GM20431 (cell line): ENCODE data around the gene MCEE.
"Not testable (repeated sequence)": the region's sequence is repeated elsewhere in the genome, so short reads cannot be mapped to it uniquely, and the experiment has no call there.

Experiments used
- in situ Hi-C: fragments of 300-500 bp; cut with MseI, MboI; formaldehyde crosslinking; loops from one replicate; pipeline ENCODE4 v1.15.0; 2020; ENCODE audit warnings: low sequenced_read_pairs; ENCODE audit not compliant: unreplicated experiment

The MCEE gene

DNA sequence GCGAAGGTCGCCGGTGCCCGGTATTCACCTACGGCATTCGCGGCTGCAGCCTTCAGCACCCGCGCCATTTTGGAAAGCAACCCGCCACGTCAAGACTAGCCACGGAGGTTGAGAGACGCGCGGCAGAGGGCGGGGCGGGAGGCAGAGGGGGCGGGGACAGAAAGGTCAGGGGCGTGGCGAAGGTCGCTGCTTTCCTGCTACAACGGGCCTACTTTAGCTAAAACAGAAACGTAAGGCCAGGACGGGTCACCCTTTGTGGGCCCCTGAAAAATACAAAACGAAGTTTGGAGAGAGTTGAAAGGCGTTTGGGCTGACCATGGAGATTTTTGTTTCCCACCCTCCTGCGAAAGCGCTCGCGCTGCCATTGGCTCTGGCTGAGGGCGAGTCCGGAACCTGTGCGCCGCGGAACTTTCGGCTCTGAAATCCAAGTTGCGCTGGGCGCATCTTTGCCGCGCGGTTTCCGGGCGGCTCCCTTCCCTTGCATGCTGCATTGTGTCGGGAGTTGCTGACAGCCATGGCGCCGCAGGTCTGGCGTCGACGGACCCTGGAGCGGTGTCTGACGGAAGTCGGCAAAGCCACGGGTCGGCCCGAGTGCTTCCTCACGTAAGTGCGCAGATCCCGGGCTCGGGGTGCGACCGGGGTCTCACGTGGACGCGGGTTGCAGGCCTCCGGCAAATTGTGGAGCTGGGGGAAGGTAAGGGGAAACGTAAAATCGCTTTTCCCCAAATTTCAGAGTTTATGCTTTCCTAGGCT lies at the start of gene MCEE, which contains the start of gene MPHOSPH10:
MCEE (minus strand) TSS at position 78 of the 753 bp plus-strand sequence; CDS start at position 68, 10 bp downstream.
MPHOSPH10 (plus strand) TSS at position 483 of the 753 bp plus-strand sequence; CDS start at position 515, 32 bp downstream.
- in situ Hi-C loops: no loop called here

DNA sequence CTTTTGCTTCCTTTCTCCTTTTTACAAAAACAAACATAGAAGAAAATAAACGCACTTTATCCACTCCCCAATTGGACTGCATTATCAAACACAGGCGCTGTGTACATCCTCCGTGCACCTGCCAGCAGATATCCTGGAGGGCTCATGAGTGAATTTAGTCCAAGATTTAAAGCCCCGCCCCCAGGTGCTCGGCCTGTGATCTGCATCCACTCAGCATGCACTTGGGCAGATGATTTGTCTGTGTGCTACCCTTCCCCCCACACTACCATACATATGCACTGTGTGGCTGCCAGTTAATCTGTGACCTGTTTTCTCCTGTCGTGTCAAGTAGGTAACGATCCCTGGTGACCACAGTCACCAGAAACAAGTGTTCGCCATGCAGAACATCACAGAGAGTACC lies 48.8 kb upstream of the MCEE start:
- in situ Hi-C loops: not testable (repeated sequence)

DNA sequence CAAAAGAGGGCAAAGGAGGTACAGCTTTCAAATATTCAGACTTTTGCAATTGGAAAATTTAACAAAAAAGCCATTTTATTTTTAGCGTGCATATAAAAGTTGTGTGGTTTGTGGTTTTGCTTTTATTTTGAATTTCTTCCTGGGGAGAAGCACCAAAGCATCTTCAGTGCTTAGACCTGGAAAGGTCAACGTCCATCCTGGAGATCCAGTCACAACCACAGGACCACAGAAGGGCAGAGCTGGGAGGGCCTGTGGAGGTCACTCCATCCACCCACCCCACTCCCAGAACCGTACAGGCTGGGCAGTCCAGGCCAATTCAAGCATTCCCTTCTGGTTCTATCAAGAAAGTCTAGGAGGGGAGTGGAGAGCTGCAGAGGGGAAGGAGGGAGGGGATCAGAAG lies 44.2 kb upstream of the MCEE start:
- in situ Hi-C loops: no loop called here

DNA sequence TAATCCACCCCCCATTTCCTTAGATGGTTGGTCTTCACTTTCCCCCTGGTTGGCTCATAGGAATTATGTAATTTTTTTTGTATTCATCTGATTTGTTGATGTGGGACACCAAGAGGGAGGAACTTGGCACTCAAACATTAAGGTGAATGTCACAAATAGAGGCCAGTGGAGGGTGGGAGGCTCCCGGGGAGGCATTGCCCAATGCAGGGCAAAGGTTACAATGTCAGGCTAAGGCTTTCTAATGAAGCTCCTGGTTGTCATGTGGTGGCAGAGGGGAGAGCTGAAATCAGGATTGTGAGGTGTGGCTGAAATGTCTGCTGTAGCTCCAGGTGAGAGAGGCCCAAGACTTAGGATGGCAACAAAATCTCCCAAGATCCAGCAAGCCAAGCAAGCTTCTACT lies 43.1 kb upstream of the MCEE start:
- in situ Hi-C loops: no loop called here

DNA sequence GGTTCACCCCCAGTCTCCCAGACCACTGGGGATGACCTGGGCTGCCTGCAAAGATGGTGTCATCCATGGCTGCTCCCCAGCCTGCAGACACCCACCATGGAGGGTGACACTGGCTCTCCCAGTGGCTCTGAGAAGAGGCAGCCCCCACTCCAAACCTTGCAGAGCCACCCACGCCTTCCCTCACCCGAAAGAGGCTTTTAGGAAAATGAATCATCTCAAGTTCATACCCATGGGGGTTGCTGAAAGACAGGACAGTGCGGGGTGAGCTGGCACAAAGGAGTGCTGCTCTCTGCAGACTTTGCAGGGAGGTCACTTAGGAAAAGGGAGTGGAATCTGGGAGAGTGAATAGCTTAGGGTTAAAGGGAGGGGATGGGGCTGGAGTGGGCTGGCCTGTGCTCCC lies 36.8 kb upstream of the MCEE start:
- in situ Hi-C loops: no loop called here

DNA sequence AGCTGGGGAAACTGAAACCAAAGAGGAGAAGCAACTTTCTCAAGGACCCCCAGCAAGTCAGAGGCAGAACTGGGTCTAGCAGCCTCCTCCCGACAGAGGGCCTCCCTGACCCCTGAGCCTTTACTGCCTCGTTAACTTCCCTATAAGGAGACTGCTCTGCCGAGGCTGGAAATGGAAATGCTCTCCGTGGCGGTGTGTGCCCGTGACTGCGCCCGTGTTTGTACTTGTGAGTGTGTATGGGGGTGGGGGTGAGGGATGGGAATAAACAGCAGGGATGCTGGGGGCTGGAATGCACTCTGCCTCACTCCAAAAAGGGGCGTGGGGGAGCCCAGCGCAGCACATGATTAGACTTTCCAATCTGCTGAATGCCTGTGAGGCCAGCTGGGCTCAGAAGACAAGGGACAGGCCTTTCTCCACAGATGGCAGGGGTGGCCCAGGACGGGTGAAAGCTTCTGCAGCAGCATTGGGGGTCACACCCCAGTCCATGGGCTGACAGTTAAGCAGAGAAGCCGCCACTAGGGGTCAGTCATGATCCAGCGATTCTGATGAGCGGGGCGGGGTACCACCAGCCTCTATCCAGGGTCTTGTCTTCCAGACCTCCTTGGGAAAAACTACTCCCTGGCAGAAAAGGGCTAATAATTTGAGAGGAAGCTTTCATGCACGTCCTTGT lies 27.2 kb upstream of the MCEE start:
- in situ Hi-C loops: no loop called here

DNA sequence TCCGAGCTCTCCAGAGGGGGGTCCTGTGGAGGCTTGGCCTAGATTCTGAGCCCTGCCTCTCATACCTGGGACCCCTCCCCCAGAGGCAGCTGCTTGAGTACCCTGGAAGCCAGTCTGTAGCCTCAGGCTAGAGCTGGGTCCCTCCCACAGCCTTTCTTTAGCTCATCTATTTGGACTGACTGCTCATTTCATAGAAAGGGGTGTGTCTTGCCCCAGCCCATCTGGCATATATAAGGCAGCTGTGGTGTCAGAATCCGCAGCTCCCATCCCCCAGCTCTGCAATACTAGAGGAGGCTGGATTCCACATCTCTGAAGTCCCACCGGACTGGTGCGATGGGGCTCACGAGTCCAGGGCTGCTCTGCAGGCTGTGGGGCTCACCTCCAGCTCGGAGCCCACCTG lies 26.5 kb upstream of the MCEE start:
- in situ Hi-C loops: no loop called here

DNA sequence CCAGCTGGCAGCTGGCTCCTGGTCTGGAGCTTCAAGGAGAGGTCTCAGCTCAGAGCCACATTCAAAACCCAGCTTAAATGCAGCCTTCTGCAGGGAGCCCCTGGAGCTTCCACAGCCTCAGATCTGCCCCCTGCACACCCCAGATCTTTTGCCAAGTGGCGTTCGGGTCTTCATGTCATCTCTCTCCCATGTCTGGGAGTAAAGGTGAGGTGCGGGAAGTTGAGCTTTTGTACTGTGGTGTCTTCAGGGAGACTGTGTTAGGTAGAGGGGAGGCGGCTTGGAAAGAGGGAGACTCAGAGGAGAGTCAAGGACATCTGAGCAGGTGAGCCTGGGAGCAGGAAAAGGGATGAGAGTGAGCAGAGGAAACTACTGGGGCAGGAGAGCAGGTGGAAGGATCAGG lies 25.8 kb upstream of the MCEE start:
- in situ Hi-C loops: no loop called here

DNA sequence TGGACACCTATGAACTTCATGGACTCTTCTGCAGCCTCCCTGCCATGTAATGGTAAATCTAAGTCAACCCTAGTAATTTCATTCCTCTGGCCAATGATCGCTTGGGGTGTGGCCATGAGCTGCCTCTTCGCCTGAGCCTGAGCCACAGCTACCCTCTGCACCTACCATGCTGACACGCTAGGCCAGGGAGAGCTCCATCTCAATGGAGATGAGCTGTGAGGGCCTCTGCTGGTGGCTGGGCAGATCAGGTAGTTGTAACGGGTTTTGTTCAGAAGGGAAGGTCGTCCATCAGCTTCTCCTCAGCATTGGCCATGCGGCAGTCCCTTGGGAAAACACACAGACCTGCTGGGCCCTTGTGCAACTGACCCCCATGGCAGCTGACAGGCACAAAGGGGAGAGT lies 24.8 kb upstream of the MCEE start:
- in situ Hi-C loops: no loop called here

DNA sequence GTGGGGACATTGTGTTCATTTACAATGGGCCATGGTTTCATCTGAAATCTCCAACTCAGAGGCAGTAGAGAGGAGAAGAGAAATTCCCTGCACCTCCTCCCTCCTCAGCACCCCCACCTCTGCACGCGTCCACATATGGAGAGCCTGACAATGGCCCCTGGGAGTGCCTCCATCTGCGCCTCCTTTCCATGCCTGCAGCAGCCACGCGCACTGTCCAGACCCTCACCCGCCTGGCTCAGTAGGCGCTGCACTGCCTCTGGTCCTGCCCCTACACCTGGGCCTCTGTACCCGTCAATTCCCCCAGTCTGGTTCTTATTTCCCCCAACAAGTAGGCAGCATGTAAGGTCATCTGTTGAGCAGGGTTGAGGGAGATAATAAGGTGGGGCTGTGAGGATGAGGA lies 24.2 kb upstream of the MCEE start:
- in situ Hi-C loops: no loop called here

DNA sequence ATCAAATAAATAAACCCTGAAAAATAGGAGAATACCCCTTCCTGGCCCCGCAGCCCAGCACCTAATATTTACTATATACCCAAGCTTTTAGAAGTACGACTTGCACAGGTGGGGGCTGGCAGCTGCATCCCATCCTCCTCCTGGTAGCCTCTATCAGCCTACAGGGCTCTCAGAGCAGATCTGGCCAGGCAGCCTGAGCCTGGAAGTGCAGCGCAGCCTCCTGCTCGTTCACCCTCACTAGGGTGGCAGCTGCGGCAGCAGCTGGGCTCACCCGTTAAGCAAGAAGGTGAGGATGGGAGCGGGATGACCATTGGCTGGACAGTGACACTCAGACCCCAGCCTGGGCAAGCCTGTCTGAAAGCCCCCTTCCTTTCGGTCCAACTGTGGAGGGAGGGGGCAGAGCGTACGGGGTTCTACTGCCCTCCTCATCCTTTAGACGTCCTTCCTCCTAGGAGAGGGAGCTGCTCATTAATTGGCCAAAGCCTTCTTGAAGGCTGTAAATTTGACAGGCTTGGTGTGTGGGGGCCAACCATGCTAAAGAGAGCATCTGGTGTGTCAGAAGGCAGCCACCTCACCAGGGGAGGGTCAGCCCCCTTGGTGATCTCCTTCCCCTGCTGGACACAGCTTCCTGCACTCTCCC lies 23.7 kb upstream of the MCEE start:
- in situ Hi-C loops: no loop called here

DNA sequence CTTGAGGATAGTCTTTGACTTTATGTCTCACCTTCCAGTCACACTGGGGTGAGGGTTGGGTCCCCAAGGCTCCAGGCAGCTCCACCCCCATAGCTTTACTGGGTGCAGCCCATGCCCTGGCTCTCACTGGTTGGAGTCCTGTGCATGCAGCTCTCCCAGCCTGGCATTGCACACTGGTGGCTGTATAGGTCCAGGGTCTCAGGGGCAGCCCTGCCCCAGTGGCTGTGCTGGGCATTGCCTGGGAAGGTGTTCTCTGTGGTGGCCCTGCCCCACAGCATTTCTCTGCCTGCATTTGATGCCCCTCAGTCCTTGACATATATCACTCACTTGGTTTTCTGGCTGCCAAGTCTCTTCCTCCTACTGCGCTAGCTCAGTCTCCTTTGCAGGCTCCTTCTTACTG lies 21.6 kb upstream of the MCEE start:
- in situ Hi-C loops: no loop called here

DNA sequence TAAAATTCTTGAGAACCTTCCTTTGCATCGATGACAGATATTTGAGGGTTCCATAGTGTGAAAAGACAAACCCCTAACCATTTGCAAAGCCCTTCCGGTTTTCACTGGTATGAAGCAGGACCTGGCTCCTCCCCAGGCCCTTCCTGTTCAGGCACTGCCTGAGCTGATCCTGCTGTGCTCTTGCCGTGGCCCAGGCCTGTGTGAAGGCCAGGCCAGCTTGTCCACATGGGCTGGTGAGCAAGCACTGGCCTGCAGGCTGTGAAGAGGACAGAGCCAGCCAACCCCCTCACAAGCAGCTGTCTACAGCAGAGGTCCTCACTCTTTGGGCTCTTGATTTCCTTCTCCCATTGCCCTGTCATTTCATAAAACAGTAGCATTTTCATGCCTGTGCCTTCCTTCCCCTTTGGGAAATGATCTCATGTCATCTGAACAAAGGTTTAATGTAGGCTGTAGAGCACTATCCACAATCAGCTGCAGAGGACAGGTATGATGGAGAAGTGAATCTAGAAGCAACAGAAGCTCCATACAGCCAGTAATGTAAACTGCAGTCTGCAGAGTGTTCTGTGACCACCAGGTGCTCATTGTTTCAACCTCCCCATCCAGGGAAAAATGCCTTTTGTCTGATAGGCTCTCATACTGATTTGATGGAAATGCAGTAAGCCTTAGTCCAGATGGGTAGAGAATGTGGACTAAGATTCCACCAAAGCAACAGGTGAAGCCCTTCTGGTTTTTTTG lies 20.2 kb upstream of the MCEE start:
- in situ Hi-C loops: no loop called here

DNA sequence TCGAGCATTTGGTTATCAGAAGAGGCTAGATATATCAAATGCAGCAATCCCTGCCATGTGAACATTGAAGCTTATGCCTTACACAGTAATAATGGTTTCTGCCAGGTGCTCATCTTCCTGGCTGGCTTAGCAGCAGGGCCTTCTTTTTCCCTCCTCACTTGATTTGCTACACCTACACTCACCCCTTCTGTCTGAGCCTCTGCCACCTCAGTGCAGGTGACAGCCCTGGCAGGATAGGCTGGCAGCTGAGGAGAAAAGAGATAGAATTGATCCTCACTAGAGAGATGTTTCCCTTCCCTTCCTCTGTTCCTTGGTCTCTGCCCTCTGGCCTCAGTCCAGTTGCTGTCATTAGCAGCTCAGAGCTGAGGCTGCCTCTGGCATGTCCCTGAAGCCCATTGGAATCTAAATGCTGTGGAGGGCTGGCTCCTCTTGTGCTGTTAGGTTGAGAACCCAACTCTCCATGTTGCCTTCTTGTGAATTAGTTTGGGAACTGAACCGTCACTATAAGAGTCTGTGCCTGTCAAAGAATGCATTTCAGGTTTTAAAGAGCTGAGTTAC lies 18.6 kb upstream of the MCEE start:
- in situ Hi-C loops: no loop called here

DNA sequence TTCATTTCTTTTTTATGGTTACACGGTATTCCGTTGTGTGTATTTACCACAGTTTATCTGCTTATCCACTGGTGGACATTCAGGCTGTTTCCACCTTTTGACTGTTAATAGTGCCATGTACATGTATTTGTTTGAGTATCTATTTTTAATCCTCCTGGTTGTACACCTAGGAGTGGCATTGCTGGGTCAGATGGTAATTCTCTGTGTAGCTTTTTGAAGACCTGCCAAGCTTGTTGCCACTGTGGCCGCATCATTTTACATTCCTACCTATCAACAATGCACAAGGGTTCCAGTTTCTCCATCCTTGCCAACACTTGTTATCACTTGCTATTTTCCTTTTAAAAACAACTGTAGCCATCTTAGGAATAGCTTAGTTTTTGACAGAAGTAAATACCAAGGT lies 13.8 kb upstream of the MCEE start:
- in situ Hi-C loops: no loop called here

DNA sequence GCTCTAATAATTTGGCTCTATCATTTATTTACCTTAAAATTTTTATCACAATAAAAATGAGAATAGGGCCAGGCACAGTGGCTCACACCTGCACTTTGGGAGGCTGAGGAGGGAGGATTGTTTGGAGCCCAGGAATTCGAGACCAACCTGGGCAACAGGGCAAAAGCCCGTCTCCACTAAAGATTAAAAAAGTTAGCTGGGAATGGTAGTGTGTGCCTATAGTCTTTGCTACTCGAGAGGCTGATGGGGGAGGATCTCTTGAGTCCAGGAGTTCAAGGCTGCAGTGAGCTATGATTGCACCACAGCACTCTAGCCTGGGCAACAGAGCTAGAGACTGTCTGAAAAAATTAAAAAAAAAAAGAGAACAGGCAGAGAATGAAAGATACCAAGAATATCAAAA lies 6.1 kb upstream of the MCEE start:
- in situ Hi-C loops: no loop called here

DNA sequence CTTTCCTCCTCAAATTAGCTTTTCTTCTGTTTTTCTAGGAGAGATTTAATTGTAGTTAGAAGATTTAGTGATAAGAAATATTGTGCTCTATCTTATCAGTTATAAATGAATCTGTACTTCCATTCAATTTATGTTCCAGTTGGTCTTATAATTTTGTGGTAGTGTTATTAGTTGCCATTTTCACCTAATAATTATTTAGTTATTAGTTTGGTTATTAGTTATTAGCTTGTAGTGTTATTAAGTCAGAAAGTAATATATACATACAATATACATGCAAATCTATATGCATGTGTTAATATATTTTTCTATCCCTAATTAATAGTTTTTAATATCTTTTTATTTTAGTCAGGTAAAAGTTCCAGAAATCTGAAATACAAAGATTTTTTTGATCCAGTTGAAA lies 3.6 kb upstream of the MCEE start:
- in situ Hi-C loops: no loop called here

DNA sequence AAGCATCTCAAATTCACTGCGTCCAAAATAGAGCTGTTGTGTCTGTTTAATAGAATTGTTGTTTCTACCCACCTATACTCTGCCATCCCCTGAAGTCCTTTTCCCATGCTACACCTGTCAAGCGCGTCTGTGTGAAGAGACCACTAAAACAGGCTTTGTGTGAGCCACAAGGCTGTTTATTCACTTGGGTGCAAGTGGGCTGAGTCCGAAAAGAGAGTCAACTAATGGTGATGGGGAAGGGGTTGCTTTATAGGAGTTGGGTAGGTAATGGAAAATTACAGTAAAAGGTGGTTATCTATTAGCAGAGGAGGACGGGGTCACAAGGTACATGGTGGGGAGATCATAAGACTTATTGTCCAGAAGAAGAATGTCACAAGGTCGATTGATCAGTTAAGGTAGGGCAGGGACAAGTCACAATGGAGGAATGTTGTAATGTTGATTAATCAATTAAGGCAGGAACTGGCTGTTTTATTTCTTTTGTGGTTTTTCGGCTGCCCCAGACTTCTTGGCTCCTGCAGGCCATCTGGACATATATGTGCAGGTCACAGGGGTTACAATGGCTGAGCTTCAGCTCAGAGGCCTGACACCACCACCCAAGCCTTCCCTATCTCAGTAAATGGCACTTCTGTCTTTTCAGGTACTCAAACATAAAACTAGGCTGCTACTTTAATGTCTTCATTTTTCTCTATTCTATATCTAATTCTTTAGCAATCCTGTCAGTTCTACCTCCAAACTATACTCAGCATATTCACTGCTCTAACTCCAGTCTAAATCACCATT lies 1.5 kb upstream of the MCEE start:
- in situ Hi-C loops: not testable (repeated sequence)

DNA sequence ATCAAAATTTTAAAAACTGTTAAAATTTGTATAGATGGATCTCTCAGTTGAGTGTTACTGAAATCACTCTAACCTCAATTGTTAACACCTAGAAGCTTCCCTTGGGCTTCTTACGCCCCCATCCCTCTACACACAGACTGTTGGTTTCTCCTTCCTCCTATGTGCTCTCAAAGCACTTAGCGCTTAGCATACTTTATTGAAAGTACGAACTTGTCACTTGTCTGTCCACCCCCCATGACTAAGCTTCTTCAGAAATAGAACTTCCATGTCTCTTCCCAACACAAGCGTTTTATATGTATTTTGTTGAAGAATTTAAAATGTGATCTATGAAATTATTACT lies 846 bp upstream of the MCEE start:
- in situ Hi-C loops: no loop called here

DNA sequence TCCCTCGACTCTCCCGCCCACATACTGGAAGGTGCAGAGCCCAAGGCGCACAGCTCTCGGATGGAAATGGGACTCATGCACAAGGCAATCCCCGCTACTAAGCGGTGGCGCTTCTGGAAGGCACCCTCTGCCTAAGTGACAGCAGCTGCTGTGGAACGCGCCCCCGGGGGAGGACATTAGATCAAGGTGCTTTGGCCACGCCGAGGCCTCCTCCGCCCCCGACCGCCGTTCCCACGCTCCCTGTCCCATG lies 202 bp downstream of the MCEE start:
- in situ Hi-C loops: no loop called here
